ENCODE data around the gene HDGFL1. TPM values are rescaled to one million over a fixed set of nuclear protein-coding genes. Genes with fewer than 3 reads are reported as not detected.

The HDGFL1 gene
- total and polyA plus RNA-seq, 8 donors, result not detected

- Histone ChIP-seq H3K9me3 (no peaks in the 10 kb centered on the region), H3K4me3 (no peak overlapping the region), H3K4me1 (no peaks in the 10 kb centered on the region), H3K27ac (no peak overlapping the region), H3K36me3 (no peaks in the 10 kb centered on the region), H3K27me3 (no peaks in the 10 kb centered on the region)
- no peak for TF ChIP-seq CTCF (IDR thresholded peaks at IDR 0.05)
- no peak for DNase-seq
- intact Hi-C loops (cut with DNase I), result no loop called here
- no peak for ATAC-seq
Observed at GRCh38 chr6:22583927-22584326, 14.6 kb downstream of the HDGFL1 start.

DNA sequence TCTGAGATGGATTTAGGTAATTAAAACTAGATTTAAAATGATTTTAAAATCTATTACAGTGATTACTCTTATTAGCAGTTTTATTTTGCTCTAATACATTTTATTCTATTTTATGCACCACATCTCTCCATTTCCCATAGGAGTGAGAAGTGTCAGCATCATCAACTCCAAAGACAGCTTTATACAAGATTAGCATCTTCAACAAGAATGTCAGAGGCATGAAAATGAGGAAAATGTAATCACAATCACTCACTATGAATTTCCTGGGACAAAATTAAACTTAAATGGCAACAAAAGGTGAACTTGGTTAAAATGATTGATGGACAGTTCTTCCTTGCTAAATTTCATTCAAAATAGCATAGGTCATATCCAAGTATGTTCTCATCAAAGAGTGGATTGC, 19.8 kb downstream of the HDGFL1 start:
- H3K36me3 ChIP-seq, result no peaks in the 10 kb centered on the region
- no peak for TF ChIP-seq CTCF (IDR thresholded peaks at IDR 0.05)
- intact Hi-C loops (cut with DNase I), result no loop called here
- ATAC-seq (no peak), DNase-seq (no peak)
- H3K27ac ChIP-seq, result no peak overlapping the region
- no peaks in the 10 kb centered on the region for H3K27me3 ChIP-seq
- no peaks in the 10 kb centered on the region for H3K9me3 ChIP-seq
- H3K4me1 ChIP-seq, result no peaks in the 10 kb centered on the region
- H3K4me3 ChIP-seq, result no peak overlapping the region

- H3K4me1 ChIP-seq, result no peaks in the 10 kb centered on the region
- intact Hi-C loops (cut with DNase I), result no loop called here
- no peaks in the 10 kb centered on the region for H3K9me3 ChIP-seq
- H3K27me3 ChIP-seq, result no peaks in the 10 kb centered on the region
- no peak overlapping the region for H3K27ac ChIP-seq
- DNase-seq (no peak), ATAC-seq (no peak)
- TF ChIP-seq CTCF (IDR thresholded peaks at IDR 0.05), result no peak
- H3K36me3 ChIP-seq, result no peaks in the 10 kb centered on the region
- no peak overlapping the region for H3K4me3 ChIP-seq
Observed at GRCh38 chr6:22590423-22590822, 21.1 kb downstream of the HDGFL1 start.

DNA sequence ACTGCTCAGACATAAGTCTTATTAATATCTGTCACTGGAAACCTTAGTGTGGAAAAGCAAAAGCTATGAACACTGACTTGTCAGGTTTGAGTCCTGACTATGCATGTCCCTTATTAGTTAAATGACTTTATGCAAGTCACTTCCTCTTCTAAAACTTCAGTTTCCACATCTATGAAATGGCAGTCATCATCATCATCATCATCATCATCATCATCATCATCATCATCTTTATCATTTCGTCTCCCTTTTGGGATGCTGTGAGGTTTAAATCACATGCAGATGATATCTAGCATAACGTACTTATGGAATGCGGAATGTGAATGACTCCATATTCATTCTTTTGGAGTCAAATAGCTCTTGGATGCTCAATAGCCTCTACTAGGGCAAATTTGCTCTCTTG, 24.5 kb downstream of the HDGFL1 start:
- Histone ChIP-seq H3K4me1 (no peaks in the 10 kb centered on the region), H3K27ac (no peak overlapping the region), H3K4me3 (no peak overlapping the region), H3K9me3 (no peaks in the 10 kb centered on the region), H3K36me3 (no peaks in the 10 kb centered on the region), H3K27me3 (no peaks in the 10 kb centered on the region)
- intact Hi-C loops (cut with DNase I), result no loop called here
- DNase-seq (no peak), ATAC-seq (no peak)
- TF ChIP-seq CTCF (IDR thresholded peaks at IDR 0.05), result no peak

- no peak for TF ChIP-seq CTCF (IDR thresholded peaks at IDR 0.05)
- ATAC-seq, result no peak
- intact Hi-C loops (cut with DNase I), result no loop called here
Observed at GRCh38 chr6:22596011-22596410, 26.6 kb downstream of the HDGFL1 start.

More at GRCh38 chr6:22596011-22596410, 26.6 kb downstream of the HDGFL1 start:
- no peak for DNase-seq
- no peaks in the 10 kb centered on the region for H3K27me3 ChIP-seq
- no peak overlapping the region for H3K27ac ChIP-seq
- H3K9me3 ChIP-seq, result no peaks in the 10 kb centered on the region
- H3K4me3 ChIP-seq, result no peak overlapping the region
- no peaks in the 10 kb centered on the region for H3K36me3 ChIP-seq
- H3K4me1 ChIP-seq, result no peaks in the 10 kb centered on the region

Data from left lung (tissue), 10 donors.